HG03045 (cell line): ENCODE measurements around the gene LCE1A.

Experiments used
- ATAC-seq: cut with Tn5 transposase; IDR thresholded peaks from one replicate; pipeline ENCODE4 v1.9.1; 2021; ENCODE audit warnings: mild to moderate bottlenecking, moderate library complexity; ENCODE audit not compliant: unreplicated experiment

LCE1A gene, protein sequence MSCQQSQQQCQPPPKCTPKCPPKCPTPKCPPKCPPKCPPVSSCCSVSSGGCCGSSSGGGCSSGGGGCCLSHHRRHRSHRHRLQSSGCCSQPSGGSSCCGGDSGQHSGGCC

DNA sequence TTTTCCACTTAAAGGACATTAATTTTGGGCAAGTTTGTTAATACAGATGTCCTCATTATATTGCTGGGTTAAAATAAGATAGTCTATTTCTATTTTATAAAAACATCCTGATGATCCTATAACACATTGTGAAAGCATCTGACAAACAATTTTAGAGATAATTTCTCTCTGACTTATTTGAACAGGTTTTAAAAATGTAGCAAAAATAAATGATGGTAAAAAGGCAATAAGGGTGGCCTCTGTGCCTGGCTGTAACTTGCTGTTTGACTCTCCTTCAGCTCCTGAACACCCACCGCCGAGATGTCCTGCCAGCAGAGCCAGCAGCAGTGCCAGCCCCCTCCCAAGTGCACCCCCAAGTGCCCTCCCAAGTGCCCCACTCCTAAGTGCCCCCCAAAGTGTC lies at the start of gene LCE1A:
TSS of gene LCE1A (plus strand) at position 301 of the 400 bp plus-strand sequence. CDS start at position 301, 0 bp downstream.
- ATAC-seq, result no peak

DNA sequence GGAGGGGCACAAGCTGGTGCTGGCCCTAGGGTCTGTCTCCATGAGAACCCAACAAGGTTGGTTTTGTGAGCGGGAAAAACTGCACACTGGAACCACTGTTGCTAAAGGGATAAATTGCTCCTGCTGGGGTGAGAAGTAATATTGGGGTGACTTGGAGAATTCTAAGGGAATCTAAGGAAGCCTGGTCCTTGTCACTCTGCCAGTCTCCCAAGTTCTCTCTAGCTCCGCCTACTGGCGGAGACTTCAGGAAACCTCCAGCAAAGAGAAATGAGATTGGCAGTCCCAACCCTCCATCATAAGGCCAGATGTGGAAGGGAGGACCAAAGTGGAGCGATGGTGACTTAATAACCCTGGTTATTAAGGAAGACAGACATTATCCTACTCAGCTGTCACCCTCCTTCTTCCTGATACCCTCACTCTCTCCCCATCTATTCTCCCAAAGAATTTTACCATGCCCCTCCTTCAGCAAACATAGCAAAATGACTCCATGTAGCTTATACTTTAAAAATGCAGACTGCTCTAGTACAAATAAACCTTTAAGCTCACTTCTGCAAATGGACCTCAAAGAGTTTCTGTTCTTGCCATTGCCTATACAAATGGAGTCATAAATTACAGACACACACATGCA lies 49.6 kb upstream of the LCE1A start:
- ATAC-seq, result no peak

DNA sequence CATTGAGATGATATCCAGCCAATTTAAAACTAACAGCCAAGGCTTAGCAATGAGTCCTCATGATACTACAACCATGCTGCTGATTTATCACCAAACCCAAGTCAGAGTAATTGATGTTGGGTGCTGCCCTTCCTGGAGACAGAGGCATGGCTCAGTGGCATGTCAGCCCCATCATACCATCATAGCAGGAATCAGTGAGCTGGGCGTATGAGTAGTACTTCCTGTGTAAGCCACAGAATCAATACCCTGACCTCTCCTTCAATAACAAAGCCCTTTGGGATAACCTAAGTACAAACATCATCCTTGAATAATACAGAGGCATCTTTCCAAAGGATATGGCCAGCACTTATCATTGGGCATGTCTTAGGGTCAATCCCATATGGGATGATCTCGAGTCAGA lies 44.2 kb upstream of the LCE1A start:
- no peak for ATAC-seq

DNA sequence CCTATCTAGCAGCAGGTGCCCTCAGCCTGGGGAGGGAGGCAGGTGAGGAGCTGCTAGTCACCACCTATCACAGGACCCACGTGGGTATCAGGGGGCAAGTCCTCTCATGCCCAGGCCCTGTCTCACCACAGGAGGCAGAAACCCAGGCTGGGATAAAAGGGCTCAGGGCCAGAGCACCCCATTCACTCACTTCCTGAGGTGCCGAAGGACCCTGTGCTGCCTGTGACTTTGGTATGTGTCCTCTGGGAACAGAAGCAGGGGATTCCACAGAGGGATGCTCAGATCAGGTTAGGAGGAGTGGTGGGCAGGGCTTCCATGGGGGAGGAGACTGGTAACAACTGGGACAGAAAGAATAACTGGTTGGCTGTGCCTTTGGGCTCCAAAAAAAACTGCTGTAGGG lies 41.2 kb upstream of the LCE1A start, which contains the start of gene LCE1E:
TSS of gene LCE1E (plus strand) at position 181 of the 400 bp plus-strand sequence. CDS start 1,043 bp downstream, outside the sequence.
- no peak for ATAC-seq

DNA sequence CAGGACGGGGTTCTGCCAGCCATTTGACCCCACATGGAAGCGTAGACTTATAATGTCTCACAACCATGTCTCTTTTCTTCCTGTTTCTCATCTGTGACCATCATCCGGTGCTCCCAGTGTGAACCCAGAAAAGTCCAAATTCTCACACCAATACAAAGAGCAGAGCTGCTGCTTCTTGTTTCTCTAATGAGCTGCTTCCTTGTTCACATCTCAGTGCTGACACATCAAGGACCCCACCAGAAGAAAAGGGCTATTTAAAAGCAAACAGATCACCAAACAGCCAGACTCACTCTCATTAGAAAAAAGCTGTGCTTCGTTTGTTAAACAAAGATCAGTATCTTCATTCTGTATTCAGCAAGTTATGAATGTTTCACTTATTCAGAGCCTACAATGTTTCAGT lies 31.6 kb upstream of the LCE1A start:
- no peak for ATAC-seq

DNA sequence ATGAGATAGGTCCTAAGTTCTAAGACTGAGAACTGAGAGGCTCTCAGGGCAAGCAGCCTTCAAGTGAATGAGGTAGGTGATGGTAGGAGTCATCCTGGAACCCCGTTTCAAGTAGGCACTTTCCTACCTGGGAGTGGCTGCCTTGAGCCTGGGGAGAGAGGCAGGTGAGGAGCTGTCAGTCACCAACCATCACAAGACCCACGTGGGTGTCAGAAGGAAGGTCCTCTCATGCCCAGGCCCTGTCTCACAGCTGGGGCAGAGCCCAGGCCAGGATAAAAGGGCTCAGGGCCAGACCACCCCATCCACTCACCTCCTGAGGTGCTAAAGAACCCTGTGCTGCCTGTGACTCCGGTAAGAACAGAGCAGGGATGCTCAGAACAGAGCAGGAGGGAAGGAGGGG lies 30.9 kb upstream of the LCE1A start, which contains the start of gene LCE1D:
TSS of gene LCE1D (plus strand) at position 301 of the 400 bp plus-strand sequence. CDS start 1,074 bp downstream, outside the sequence.
- no peak for ATAC-seq

DNA sequence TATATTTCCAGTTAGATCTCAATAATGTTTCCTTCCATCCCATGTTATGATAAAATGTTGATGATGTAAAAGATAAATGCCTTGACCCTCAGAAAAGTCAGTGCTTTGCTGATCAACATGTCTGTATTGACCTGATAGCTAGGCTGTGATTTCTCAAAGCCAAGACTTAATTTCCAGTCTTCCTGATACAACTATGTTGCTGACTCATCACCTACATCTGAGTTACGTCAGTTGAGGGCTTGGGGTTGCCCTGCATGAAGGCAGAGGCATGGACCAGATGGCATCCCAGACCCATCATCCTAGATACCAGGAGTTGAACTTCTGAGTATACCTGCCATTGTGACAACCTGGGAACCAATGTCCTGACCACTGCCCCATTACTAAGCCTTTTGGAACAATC lies 25.9 kb upstream of the LCE1A start:
- no peak for ATAC-seq

DNA sequence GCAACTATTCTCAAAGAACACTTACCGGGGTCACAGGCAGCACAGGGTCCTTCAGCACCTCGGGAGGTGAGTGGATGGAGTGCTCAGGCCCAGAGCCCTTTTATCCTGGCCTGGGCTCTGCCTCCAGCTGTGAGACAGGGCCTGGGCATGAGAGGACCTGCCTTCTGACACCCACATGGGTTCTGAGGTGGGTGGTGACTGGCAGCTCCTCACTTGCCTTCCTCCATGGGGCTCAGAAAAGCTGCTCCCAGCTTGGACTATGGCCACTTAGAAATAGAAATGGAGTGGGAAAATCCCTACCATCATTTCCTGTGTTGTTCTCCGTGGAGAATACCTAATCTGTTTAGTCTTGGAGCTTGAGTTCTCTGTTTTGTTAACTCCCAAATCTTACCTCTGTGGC lies 20.7 kb upstream of the LCE1A start, which contains the start of gene LCE1C:
TSS of gene LCE1C (minus strand) at position 76 of the 400 bp plus-strand sequence. CDS start 1,173 bp downstream, outside the sequence.
- ATAC-seq, result no peak

DNA sequence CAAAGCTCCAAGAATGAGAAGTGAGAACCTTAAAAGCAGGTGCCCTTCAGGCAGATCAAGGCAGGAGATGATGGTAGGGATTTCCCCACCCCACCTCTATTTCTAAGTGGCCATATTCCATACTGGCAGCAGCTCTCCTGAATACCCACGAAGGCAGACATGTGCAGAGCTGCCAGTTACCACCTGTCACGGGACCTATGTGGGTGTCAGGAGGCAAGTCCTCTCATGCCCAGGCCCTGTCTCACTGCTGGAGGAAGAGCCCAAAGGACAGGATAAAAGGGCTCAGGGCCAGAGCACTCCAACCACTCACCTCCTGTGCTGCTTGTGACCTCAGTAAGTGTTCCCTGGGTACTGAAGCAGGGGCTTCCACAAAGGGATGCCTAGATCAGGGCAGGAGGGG lies 16.2 kb upstream of the LCE1A start:
- no peak for ATAC-seq

DNA sequence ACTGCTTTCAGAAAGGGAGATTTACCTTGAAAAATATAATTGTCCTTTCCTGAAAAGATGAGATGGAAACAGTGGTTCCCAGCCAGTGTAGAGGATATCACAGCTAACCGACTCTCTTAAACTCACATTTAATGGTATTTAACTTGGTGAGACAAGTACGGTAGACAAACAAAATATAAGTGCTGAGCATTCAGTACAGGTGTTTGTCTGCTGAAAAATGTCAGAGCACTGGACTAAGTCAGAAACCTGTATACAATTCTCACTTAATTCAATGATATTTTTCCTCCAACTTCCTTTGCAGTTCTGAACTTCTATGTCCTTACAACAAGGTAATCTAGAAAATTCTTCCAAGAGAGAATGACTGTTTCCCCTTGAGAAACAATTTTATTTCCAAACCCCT lies 15.6 kb upstream of the LCE1A start, which contains the start of gene LCE1B:
TSS of gene LCE1B (plus strand) at position 301 of the 400 bp plus-strand sequence. CDS start 476 bp downstream, outside the sequence.
- no peak for ATAC-seq

DNA sequence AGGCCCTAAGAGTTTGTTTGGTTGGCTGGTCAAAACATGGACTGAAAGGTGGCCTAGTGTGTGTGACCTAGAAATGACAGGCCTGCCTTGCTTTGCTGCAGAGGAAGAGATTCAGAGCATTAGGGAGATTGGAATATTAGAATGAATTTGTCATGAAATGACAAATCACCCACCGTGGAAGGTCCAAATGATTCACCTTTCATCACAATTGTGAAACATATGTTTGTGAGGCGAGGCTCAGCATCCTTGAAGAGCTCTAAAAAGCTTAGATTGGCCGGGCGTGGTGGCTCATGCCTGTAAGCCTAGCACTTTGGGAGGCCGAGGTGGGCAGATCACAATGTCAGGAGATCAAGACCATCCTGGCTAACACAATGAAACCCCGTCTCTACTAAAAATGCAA lies 10.0 kb upstream of the LCE1A start:
- no peak for ATAC-seq

DNA sequence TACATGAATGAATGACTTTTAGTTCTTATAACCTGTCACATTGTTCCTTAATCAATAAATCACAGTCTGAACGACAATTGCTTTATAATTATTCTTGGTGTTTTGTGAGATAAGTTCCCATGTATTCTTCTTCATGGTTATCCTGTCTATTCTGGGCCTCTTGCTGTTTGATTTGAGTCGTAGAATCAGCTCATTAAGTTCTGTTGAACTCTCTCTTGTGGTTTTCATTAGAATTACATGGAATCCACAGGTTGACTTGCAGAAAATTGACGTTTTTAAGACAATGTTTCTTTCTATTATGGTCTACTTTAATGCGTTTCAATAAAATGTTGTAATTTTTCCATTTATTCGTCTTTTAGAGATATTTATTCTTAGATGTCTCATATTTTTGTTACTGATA lies 4.0 kb upstream of the LCE1A start:
- no peak for ATAC-seq

DNA sequence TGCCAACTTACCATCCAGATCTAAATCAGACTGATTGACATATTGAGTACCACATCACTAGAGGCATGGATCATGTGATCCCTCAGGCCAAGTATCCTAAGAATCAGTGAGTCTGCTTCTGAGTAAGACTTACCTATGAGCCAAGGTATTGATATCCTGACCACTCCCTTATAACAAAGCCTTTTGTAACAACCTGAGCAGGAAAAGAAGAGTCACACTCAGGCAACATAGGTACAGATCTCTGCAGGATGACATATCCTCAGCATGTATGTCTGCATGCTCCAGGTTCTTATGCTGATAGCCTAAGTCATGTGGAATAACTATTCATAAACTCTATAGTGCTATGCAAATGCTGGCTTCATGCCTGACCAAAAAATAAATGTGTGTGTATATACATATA lies 2.3 kb upstream of the LCE1A start:
- no peak for ATAC-seq

DNA sequence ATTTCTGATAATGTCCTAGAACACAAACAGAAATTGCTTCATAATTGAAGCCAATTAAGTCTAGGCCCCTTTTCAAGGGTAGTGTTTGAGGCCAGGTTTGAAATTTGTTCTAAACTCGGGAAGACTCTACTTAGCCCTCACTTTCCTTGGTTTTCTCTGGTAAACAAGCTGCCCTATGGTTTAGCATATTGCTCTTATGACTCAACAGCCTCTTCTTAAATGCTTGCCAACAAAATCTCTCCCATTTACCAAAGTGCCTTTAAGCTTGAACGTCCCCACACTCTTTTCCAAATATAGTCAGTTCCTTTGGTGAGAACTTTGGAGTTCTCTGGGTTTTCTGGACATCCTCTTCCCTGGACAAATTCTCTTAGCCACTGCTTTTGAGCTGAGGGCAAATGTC lies 9.6 kb downstream of the LCE1A start:
- ATAC-seq, result no peak

DNA sequence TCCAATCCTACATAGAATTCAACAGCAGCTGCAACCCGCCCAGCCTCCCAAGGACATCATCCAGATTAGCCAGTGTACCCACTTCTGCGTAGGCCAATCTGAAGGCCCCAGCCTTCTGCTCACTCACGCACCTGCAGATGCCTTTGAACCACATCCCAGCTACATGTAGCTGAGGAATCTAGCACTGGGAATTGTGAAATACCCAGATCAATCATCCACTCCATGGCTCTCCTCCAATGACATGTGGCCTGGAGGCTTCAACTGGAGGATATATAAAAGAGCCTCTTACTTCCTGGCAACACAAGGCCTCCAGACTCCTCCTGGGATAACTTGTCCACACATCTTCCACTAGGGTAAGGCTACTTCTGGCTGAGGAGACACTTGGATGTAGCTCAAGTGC lies 15.3 kb downstream of the LCE1A start, which contains the start of gene LCE6A:
TSS of gene LCE6A (plus strand) at position 301 of the 400 bp plus-strand sequence. CDS start 665 bp downstream, outside the sequence.
- no peak for ATAC-seq

DNA sequence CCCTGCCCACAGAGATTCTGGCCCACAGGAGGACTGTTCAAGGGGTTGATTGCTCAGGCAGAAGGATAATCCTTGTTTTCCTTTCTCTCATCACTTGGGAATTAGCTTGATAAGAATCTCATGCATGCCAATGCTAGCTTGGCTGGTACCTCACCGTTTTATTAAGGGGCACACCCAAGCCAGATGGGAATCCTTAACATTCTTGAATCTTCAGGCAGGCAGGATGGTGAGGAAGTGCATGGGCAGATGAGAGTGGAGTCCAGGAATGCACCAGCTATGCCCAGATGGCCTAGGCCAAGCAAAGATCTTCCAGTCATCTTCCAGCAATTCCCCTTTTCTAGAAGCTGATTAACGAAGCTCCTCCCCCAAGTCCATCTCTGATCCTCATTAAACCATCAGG lies 28.4 kb downstream of the LCE1A start:
- no peak for ATAC-seq

DNA sequence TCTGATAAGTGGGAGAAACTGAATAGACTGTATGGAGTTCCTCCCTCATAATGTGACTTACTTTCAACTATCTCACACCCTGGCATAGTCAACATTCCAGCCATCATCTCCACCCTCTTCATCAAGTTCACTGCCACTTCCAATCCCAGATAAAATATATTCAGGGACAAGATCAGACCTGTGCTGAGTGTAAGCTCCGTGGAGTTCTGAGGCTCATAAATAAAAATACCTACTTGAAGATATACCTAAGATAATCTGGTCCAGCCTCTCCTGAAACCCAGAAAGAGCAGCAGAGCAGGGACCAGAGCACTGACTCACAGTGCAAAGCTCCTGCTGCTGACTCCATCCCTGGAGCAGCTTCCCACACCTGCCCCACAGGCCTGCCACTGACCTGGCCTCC lies 30.8 kb downstream of the LCE1A start:
- ATAC-seq, result no peak

DNA sequence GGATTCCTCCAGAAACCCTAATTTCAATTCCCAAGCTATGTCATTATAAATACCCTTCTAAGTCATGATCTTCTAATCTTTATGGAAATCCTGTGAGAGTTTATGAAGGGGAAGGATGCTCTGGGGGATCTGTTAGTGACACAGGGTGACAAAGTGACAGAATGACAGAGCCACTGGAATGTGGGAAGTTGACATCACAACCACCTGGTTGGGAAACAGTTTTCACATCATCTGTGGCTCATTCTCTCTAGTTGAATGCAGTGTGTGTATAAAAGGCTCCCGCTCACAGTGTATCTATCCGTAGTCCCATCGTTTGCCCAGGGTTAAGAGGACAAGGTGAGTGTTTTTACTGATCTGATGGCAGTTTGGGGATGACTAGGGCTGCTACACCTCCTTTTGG lies 32.4 kb downstream of the LCE1A start, which contains the start of gene LCE7A:
TSS of gene LCE7A (plus strand) at position 301 of the 400 bp plus-strand sequence. CDS start 702 bp downstream, outside the sequence.
- ATAC-seq, result no peak

DNA sequence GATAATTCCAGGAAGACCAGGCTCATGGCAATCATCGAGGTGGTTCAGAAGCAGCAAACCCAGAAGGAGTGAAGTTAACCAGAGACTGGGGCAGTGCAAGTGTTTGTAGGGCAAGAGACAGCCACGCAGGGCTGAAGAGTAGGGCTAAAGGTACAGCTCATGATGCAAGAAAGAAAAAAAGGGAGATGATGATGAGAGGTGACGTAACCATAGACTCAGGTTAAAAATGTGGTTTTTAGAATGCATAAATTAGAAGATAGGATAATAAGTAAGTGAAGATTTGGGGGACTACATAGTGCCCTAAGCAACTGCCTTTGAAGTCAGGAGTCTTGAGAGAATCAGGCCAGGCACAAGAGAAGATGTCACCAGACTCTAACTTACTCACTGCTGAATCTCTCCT lies 32.9 kb downstream of the LCE1A start:
- ATAC-seq, result no peak

DNA sequence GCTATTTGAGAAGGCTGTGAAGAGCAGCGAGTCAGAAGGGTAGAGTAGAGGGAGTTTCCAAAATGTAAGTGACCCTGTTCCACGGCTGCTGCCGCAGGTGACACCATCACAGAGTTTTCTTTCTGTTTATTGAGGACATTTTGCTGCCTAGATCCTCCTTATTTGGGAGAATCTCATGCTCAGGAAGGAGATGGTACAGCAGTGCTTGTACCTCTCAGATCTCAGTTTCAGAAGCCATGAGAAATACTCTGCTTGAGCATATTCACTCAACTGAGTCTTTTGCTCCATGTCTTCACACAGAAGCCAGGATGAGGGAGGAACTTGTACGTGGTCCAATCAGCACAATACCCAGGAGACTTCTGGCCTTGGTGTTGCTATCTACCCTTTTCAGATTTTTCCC lies 34.1 kb downstream of the LCE1A start:
- ATAC-seq, result no peak

DNA sequence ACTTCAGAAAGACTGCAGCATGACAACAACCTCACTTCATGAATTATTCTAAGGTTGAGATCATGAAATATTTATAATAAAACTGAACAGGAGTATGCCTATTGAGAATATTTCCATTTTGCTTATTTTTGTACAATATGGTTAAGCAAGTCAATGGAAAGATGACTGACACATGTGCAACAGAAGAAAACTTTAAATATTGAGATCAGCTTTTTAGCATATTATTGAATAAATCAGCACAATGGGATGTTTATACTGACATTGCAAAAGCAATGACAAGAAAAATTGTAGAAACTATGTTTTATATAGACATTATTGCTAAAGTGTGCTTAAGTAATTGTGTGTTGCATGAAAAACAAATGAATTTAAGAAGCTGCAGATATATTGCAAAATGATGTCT lies 37.2 kb downstream of the LCE1A start:
- ATAC-seq, result no peak

DNA sequence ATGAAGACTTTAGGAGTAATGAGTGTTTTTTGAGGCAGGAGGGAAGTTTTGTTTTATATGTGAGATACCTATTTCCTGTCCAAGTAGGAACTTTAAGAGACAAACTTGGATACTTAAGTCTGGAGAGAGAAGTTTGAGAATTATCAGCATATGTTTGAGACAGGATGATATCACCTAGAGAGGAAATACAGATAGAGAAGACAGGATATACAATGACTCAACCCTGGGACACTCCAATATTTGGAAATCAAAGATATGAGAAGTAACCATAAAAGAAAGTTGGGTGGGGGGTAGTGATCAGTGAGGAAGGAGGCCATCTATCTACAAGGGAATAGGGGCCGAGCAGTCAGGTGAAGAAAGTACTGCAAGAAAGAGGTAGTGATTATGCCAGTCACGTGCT lies 39.0 kb downstream of the LCE1A start:
- ATAC-seq, result no peak
